K562 (cell line): Measurements from ENCODE around the gene NAE1. TPM values are rescaled to one million over a fixed set of nuclear protein-coding genes. Genes with fewer than 3 reads are reported as not detected.

ENCODE experiments used
- ATAC-seq: fragments of 200-7000 bp; cut with Tn5 transposase; 3 replicates; pipeline ENCODE4 v1.9.1; 2020; ENCODE audit warnings: moderate library complexity
- BruUV-seq: library from RNA; stranded (reverse); fragments of 400-500 nt; replicated peaks from 2 replicates; lab custom pipeline; 2021; lab: Mats Ljungman, UMichigan
- CTCF ChIA-PET: fragments of 300-600 bp; formaldehyde crosslinking; extraction: SDS; loops from one replicate; lab custom pipeline; 2021; ENCODE audit warnings: low intra/inter-chr PET ratio; lab: Yijun Ruan, JAX
- POLR2A ChIA-PET: fragments of 300-600, 350-650 bp; sonication (Branson Sonifier 250); formaldehyde crosslinking; extraction: SDS; loops from one replicate; lab custom pipeline; 2021; ENCODE audit warnings: antibody characterized with exemption, inconsistent platforms; lab: Yijun Ruan, JAX
- DNase-seq, 4 experiments: peaks; one replicate each; pipeline versions ENCODE4 v3.0.0 to v3.0.0-alpha.2; 2011 to 2018; ENCODE audit warnings: low spot score in 3 of 4, mixed read lengths in 3 of 4; ENCODE audit errors: extremely low read depth in 1 of 4
- FAIRE-seq: peaks from 2 replicates; lab custom pipeline; 2011; peaks lifted over from hg19 to GRCh38; lab: Jason Lieb, UNC
- H2AFZ ChIP-seq: 2 replicates; pipeline ENCODE4 v1.6.0; 2011; ENCODE audit warnings: low read depth, low read length, control low read depth, inconsistent platforms
- H3K27ac ChIP-seq: fragments of 200-600 bp; 3 replicates; pipeline ENCODE4 v1.8.0; 2011; ENCODE audit warnings: low read depth, mild to moderate bottlenecking, control low read depth, inconsistent platforms, low read length, moderate library complexity, mixed read lengths; ENCODE audit errors: extremely low read depth
- H3K27me3 ChIP-seq, 2 experiments: fragments of 300-600 bp in 1 of 2; 2 replicates in 1 of 2; 3 replicates in 1 of 2; pipeline versions ENCODE4 v1.6.0 to v1.8.0; 2011; ENCODE audit warnings: inconsistent platforms in 2 of 2, low read length in 2 of 2, mild to moderate bottlenecking in 1 of 2, mixed read lengths in 1 of 2, moderate library complexity in 1 of 2; ENCODE audit not compliant: control insufficient read depth in 2 of 2, insufficient read depth in 2 of 2
- H3K36me3 ChIP-seq: fragments of 300-600 bp; 3 replicates; pipeline ENCODE4 v1.8.0; 2011; ENCODE audit warnings: mild to moderate bottlenecking, low read length, inconsistent platforms; ENCODE audit not compliant: control insufficient read depth, insufficient read depth
- H3K4me1 ChIP-seq, 2 experiments: fragments of 200-600 bp in 1 of 2; replicated peaks in 1 of 2; 2 replicates in 1 of 2; 3 replicates in 1 of 2; pipeline versions ENCODE4 v1.5.1 to v1.8.0; 2011; ENCODE audit warnings: inconsistent platforms in 2 of 2, low read length in 2 of 2, mild to moderate bottlenecking in 1 of 2, mixed read lengths in 1 of 2, moderate library complexity in 1 of 2; ENCODE audit not compliant: control insufficient read depth in 2 of 2, insufficient read depth in 2 of 2
- H3K4me2 ChIP-seq: 2 replicates; pipeline ENCODE4 v1.6.1; 2011; ENCODE audit warnings: low read length, control low read depth, inconsistent platforms, mixed read lengths; ENCODE audit not compliant: insufficient read depth
- H3K4me3 ChIP-seq: fragments of 200-600 bp; sonication (generic), shearing (Covaris generic); 2 replicates; pipeline ENCODE4 v1.5.1; 2016; ENCODE audit warnings: control low read depth, inconsistent platforms
- H3K79me2 ChIP-seq: fragments of 200-600 bp; 3 replicates; pipeline ENCODE4 v1.8.0; 2011; ENCODE audit warnings: low read length, inconsistent platforms; ENCODE audit not compliant: control insufficient read depth, insufficient read depth
- H3K9ac ChIP-seq, 2 experiments: 2 replicates each; pipeline versions ENCODE4 v1.6.0 to v1.6.1; 2011; ENCODE audit warnings: low read depth in 2 of 2, low read length in 2 of 2, control low read depth in 1 of 2, inconsistent platforms in 1 of 2, mild to moderate bottlenecking in 1 of 2, mixed read lengths in 1 of 2; ENCODE audit not compliant: insufficient read depth in 1 of 2
- H3K9me1 ChIP-seq: one replicate; pipeline ENCODE4 v1.6.0; 2011; ENCODE audit warnings: inconsistent platforms, mild to moderate bottlenecking, low read length, moderate library complexity; ENCODE audit not compliant: control insufficient read depth, insufficient read depth
- H3K9me3 ChIP-seq: replicated peaks from 2 replicates; pipeline ENCODE4 v1.5.1; 2011; ENCODE audit warnings: low read depth, low read length, inconsistent platforms; ENCODE audit not compliant: control insufficient read depth, insufficient read depth
- H4K20me1 ChIP-seq: replicated peaks from 2 replicates; pipeline ENCODE4 v1.6.1; 2011; ENCODE audit warnings: low read length, inconsistent platforms, mixed read lengths; ENCODE audit not compliant: control insufficient read depth, insufficient read depth
- ATF3 ChIP-seq, 2 experiments: fragments of 450-650 bp in 1 of 2; sonication (generic) in 1 of 2; formaldehyde crosslinking in 1 of 2; IDR thresholded peaks in 1 of 2; conservative IDR thresholded peaks in 1 of 2; 2 replicates each; pipeline versions ENCODE4 v1.6.1 to v1.8.1; 2016 to 2023; ENCODE audit warnings: mild to moderate bottlenecking in 2 of 2, moderate library complexity in 2 of 2, inconsistent platforms in 1 of 2, missing genetic modification reagents in 1 of 2
- ATF7 ChIP-seq: fragments of 450-650 bp; IDR thresholded peaks from 2 replicates; pipeline ENCODE4 v1.7.1; 2014; ENCODE audit warnings: mild to moderate bottlenecking, moderate library complexity
- BCLAF1 ChIP-seq, 2 experiments: fragments of 450-650 bp in 1 of 2; IDR thresholded peaks; 2 replicates each; pipeline ENCODE4 v1.6.1; 2011 to 2017; ENCODE audit warnings: low read depth in 2 of 2, antibody characterized with exemption in 1 of 2, borderline replicate concordance in 1 of 2, low read length in 1 of 2, mild to moderate bottlenecking in 1 of 2, mixed read lengths in 1 of 2; ENCODE audit not compliant: control insufficient read depth in 1 of 2
- DPF2 ChIP-seq: fragments of 450-650 bp; IDR thresholded peaks from 2 replicates; pipeline ENCODE4 v1.6.1; 2016
- HMGN3 ChIP-seq: IDR thresholded peaks from 2 replicates; pipeline ENCODE4 v1.6.1; 2011; ENCODE audit warnings: borderline replicate concordance, low read depth, mild to moderate bottlenecking, mixed read lengths, low read length; ENCODE audit not compliant: insufficient read length; ENCODE audit errors: extremely low read depth
- JUND ChIP-seq, 2 experiments: IDR thresholded peaks; 2 replicates in 1 of 2; 3 replicates in 1 of 2; pipeline ENCODE4 v1.6.1; 2011; ENCODE audit warnings: borderline replicate concordance in 2 of 2, low read depth in 2 of 2, low read length in 2 of 2, improper control_type of control experiment in 1 of 2, missing biosample characterization in 1 of 2, missing genetic modification characterization in 1 of 2, missing genetic modification reagents in 1 of 2
- RERE ChIP-seq: sonication (generic); formaldehyde crosslinking; IDR thresholded peaks from 2 replicates; pipeline ENCODE4 v1.8.0; 2023; ENCODE audit warnings: missing genetic modification reagents, mild to moderate bottlenecking, borderline replicate concordance
- SMARCA4 ChIP-seq: fragments of 450-650 bp; IDR thresholded peaks from 2 replicates; pipeline ENCODE4 v1.6.1; 2016
- SOX6 ChIP-seq: fragments of 450-650 bp; IDR thresholded peaks from 2 replicates; pipeline ENCODE4 v1.6.1; 2014; ENCODE audit warnings: mild to moderate bottlenecking
- WGBS: fragments of 100-300 bp; shearing (Covaris generic); methylation state at CpG from one replicate; pipeline ENCODE4 v1.1.6; 2016; ENCODE audit warnings: low coverage, mixed read lengths; ENCODE audit not compliant: insufficient coverage; ENCODE audit errors: missing lambda C conversion rate; 5-methylcytosine and 5-hydroxymethylcytosine counted together
- in situ Hi-C: fragments of 300-500 bp; cut with MboI; formaldehyde crosslinking; loops from 4 replicates; pipeline ENCODE4 v1.15.0; 2018; ENCODE audit warnings: inconsistent platforms, mixed read lengths
- intact Hi-C: fragments of 100-400 bp; cut with micrococcal nuclease; formaldehyde crosslinking; loops from 2 replicates; pipeline ENCODE4 v1.14.2; 2022
- polyA plus RNA-seq, 8 experiments: library from polyadenylated mRNA; depleted of rRNA in 4 of 8; stranded (reverse) in 5 of 8; unstranded in 3 of 8; fragments of >200 nt; fragmentation: Nextera tagmentation in 2 of 8; fragmentation: Illumina TruSeq in 1 of 8; extraction: Ambion mirVana in 2 of 8; extraction: Trizol in 1 of 8; gene quantifications; 2 replicates each; pipeline versions ENCODE4 v1.2.1 to v1.2.3, GENCODE V29; 2011 to 2014; ENCODE audit warnings: inconsistent platforms in 1 of 8, missing spikeins in 1 of 8
- total RNA-seq, 7 experiments: library from RNA; depleted of rRNA in 6 of 7; stranded (reverse); fragments of >200 nt in 6 of 7; fragmentation: Illumina TruSeq in 2 of 7; extraction: Trizol in 2 of 7; gene quantifications; 2 replicates each; pipeline versions ENCODE4 v1.2.1 to v1.2.3, GENCODE V29; 2011 to 2021; ENCODE audit warnings: low replicate concordance in 1 of 7

NAE1 gene
- total and polyA plus RNA-seq, 9 of the 15 experiments (the other 6 are each of a cell fraction or from before 2014, with no cell fraction given), result 165 to 294 (median 230) TPM

- intact Hi-C loops, result no loop called here
- ATAC-seq (no peak), FAIRE-seq (no peak), DNase-seq (no peak)
- no peaks in the 10 kb centered on the region for H3K9me1 ChIP-seq
- no peak overlapping the region for H3K4me3 ChIP-seq
- peak overlapping the region; percentile 27 for H2AFZ ChIP-seq
- H3K4me2 ChIP-seq, result no peak overlapping the region
- no peaks in the 10 kb centered on the region for H3K27me3 ChIP-seq
- whole genome bisulfite sequencing, result 46% methylated on average over 5 of the region's 5 CpGs
- H3K27ac ChIP-seq, result peak overlapping the region; percentile 24; the same call in 1 of the 3 replicates
- POLR2A ChIA-PET, result no interaction called here
- H3K79me2 ChIP-seq, result peaks cover 20% of the 10 kb centered on the region
- peaks cover 24 to 42% of the 10 kb centered on the region in 2 experiments for H3K4me1 ChIP-seq
- H4K20me1 ChIP-seq, result no peaks in the 10 kb centered on the region; the same call in 1 of the 2 replicates
- BruUV-seq, result no TSS peak
- H3K9me3 ChIP-seq, result no peaks in the 10 kb centered on the region
- in situ Hi-C loops, result no loop called here
- H3K9ac ChIP-seq, result no peak overlapping the region
- peaks cover 5% of the 10 kb centered on the region; the same call in 1 of the 3 replicates for H3K36me3 ChIP-seq
- CTCF ChIA-PET, result no interaction called here
- 0 out of 2 replicates have a peak, but pooled peaks have one; percentile 22 for TF ChIP-seq DPF2
- 0 out of 2 replicates have a peak, but pooled peaks have one; percentile 11 for TF ChIP-seq SOX6
- peak; percentile 62; the same call in 1 of the 2 replicates for TF ChIP-seq ATF7
- TF ChIP-seq RERE (CRISPR knock-in tag), result no peak
- TF ChIP-seq BCLAF1 (IDR thresholded peaks at IDR 0.05; ENCODE audit: borderline replicate concordance in 1 of 2, control insufficient read depth in 1 of 2, low read depth in 2 of 2, low read length in 1 of 2), result no peak
- TF ChIP-seq HMGN3, result no peak
- TF ChIP-seq JUND (IDR thresholded peaks at IDR 0.05; ENCODE audit: borderline replicate concordance, low read depth, low read length), result no peak
- peak; percentile 38; the same call in 1 of the 3 replicates for TF ChIP-seq JUND (tag; IDR thresholded peaks at IDR 0.05; ENCODE audit: borderline replicate concordance, low read depth, low read length)
- peak; percentile 63 for TF ChIP-seq ATF3 (IDR thresholded peaks at IDR 0.05)
- no peak for TF ChIP-seq ATF3 (CRISPR knock-in tag; conservative IDR thresholded peaks at IDR 0.05)
- 0 out of 2 replicates have a peak, but pooled peaks have one; percentile 10 for TF ChIP-seq SMARCA4
Measured at GRCh38 chr16:66878067-66878466, 47.3 kb upstream of the NAE1 start.
